GM18505 (cell line): ENCODE measurements around the gene ZIC5.

Experiments
- ATAC-seq: cut with Tn5 transposase; IDR thresholded peaks from one replicate; pipeline ENCODE4 v1.9.1; 2021; ENCODE audit not compliant: unreplicated experiment
- POLR2A ChIP-seq: IDR thresholded peaks from 4 replicates; pipeline ENCODE4 v1.6.1; 2011; ENCODE audit warnings: borderline replicate concordance; ENCODE audit not compliant: insufficient read depth, insufficient read length; ENCODE audit errors: extremely low read depth

ZIC5 gene

GRCh38 chr13:99974939-99975561, 3.5 kb upstream of the ZIC5 start:
- no peak for TF ChIP-seq POLR2A
- no peak for ATAC-seq

- no peak for ATAC-seq
- TF ChIP-seq POLR2A: no peak
Measured at GRCh38 chr13:99974296-99974938, 2.9 kb upstream of the ZIC5 start.

GRCh38 chr13:99973808-99974185, 2.2 kb upstream of the ZIC5 start:
- ATAC-seq: no peak
- TF ChIP-seq POLR2A: no peak

- TF ChIP-seq POLR2A: no peak
- ATAC-seq: no peak
Measured at GRCh38 chr13:99973163-99973807, 1.7 kb upstream of the ZIC5 start.

GRCh38 chr13:99972190-99972731, 694 bp upstream of the ZIC5 start:
- no peak for ATAC-seq
- no peak for TF ChIP-seq POLR2A

GRCh38 chr13:99970651-99971575, 654 bp downstream of the ZIC5 start:
- TF ChIP-seq POLR2A: no peak
- peak; percentile 47 for ATAC-seq

GRCh38 chr13:99969919-99970650, 1.5 kb downstream of the ZIC5 start:
- TF ChIP-seq POLR2A: no peak
- ATAC-seq: peak; percentile 28

- TF ChIP-seq POLR2A: no peak
- ATAC-seq: no peak
Measured at GRCh38 chr13:99969453-99969918, 2.1 kb downstream of the ZIC5 start.

GRCh38 chr13:99968521-99969452, 2.8 kb downstream of the ZIC5 start:
- ATAC-seq: no peak
- no peak for TF ChIP-seq POLR2A

GRCh38 chr13:99967869-99968520, 3.6 kb downstream of the ZIC5 start:
- no peak for ATAC-seq
- no peak for TF ChIP-seq POLR2A

GRCh38 chr13:99967498-99967868, 4.1 kb downstream of the ZIC5 start:
- TF ChIP-seq POLR2A: no peak
- ATAC-seq: no peak
